Upper lobe of left lung (tissue), 6 donors: Measurements from ENCODE around the gene GRIK4. TPM values are rescaled to one million over a fixed set of nuclear protein-coding genes. Genes with fewer than 3 reads are reported as not detected.

Experiments used
- ATAC-seq, 2 donors: fragments of 200-7000 bp; cut with Tn5 transposase; one replicate each; pipeline ENCODE4 v1.9.1; 2022; ENCODE audit warnings: mild to moderate bottlenecking in 2 of 2, moderate library complexity in 2 of 2; ENCODE audit not compliant: low FRiP score in 2 of 2
- DNase-seq, 2 donors: peaks; one replicate each; pipeline ENCODE4 v3.0.0-alpha.2; 2019 to 2020
- H3K27ac ChIP-seq, 4 donors: fragments of 200-600 bp; sonication (generic); one replicate each; pipeline ENCODE4 v1.5.1; 2016 to 2019
- H3K27me3 ChIP-seq, 4 donors: fragments of 200-600 bp; sonication (generic); one replicate each; pipeline ENCODE4 v1.5.1; 2017 to 2019
- H3K36me3 ChIP-seq, 4 donors: fragments of 200-600 bp; sonication (generic); one replicate each; pipeline ENCODE4 v1.5.1; 2016 to 2019
- H3K4me1 ChIP-seq, 4 donors: fragments of 200-600 bp; sonication (generic); one replicate each; pipeline ENCODE4 v1.5.1; 2018 to 2019
- H3K4me3 ChIP-seq, 4 donors: fragments of 200-600 bp; sonication (generic); one replicate each; pipeline ENCODE4 v1.5.1; 2017 to 2019; ENCODE audit warnings: mild to moderate bottlenecking in 2 of 4, moderate library complexity in 1 of 4
- H3K9me3 ChIP-seq, 4 donors: fragments of 200-600 bp; sonication (generic); one replicate each; pipeline ENCODE4 v1.5.1; 2018 to 2019
- EP300 ChIP-seq, 4 donors: sonication (generic); formaldehyde crosslinking; IDR thresholded peaks; one replicate each; pipeline ENCODE4 v1.5.1; 2017; ENCODE audit warnings: antibody characterized with exemption in 4 of 4, control low read depth in 2 of 4
- POLR2A ChIP-seq, 4 donors: fragments of 450-650 bp; IDR thresholded peaks; one replicate each; pipeline ENCODE4 v1.5.1; 2016 to 2017; ENCODE audit warnings: antibody characterized with exemption in 4 of 4, mild to moderate bottlenecking in 2 of 4
- POLR2AphosphoS5 ChIP-seq, 2 donors: sonication (generic); formaldehyde crosslinking; IDR thresholded peaks; one replicate each; pipeline ENCODE4 v1.5.1; 2017; ENCODE audit warnings: antibody characterized with exemption in 2 of 2
- WGBS, 2 donors: methylation state at CpG; one replicate each; pipeline ENCODE4 v1.1.5; 2017 to 2018; 5-methylcytosine and 5-hydroxymethylcytosine counted together
- total RNA-seq, 6 donors: library from RNA; depleted of rRNA in 4 of 6; stranded (reverse); fragments of >200 nt in 4 of 6; gene quantifications; one replicate each; pipeline versions ENCODE4 v1.1.0 to v1.2.1, GENCODE V29; 2016 to 2021
- TF ChIP-seq, protein P1 (sequence below), 6 experiments: fragments of 450-650 bp in 4 of 6; fragments of 200-600 bp in 2 of 6; sonication (generic) in 2 of 6; IDR thresholded peaks; one replicate each; pipeline ENCODE4 v1.5.1; 2016 to 2019; ENCODE audit warnings: antibody characterized with exemption in 6 of 6
- donor health status: DM: no; HTN: no; CAD: no; lungs with moderate emphysema.
- donor health status: DM: no; HTN: yes; CAD: no; lungs with severe emphysema.

GRIK4 gene
- total RNA-seq, 6 donors from 2014 or later, result 0.30 to 8.4 (median 0.78) TPM

DNA sequence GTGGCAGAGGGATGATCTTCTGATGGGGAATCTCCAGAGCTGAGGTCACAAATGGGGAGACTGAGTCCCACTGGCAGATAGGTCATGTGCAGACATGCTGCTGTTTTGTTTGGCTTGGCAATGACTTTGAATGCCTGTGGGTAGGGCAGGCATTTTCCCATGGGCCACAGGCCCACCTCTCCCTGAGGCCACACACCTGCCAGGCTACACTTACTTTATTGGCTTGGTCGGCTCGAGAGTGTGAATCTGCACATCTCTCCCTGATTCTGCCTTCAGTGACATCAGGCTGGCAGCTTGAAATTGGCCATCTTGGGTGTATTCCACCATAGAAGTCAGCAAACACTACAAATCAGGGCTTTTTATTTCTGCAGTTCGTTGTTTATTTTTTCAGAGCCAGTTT, 91.5 kb downstream of the GRIK4 start:
- TF ChIP-seq, protein P1, sequence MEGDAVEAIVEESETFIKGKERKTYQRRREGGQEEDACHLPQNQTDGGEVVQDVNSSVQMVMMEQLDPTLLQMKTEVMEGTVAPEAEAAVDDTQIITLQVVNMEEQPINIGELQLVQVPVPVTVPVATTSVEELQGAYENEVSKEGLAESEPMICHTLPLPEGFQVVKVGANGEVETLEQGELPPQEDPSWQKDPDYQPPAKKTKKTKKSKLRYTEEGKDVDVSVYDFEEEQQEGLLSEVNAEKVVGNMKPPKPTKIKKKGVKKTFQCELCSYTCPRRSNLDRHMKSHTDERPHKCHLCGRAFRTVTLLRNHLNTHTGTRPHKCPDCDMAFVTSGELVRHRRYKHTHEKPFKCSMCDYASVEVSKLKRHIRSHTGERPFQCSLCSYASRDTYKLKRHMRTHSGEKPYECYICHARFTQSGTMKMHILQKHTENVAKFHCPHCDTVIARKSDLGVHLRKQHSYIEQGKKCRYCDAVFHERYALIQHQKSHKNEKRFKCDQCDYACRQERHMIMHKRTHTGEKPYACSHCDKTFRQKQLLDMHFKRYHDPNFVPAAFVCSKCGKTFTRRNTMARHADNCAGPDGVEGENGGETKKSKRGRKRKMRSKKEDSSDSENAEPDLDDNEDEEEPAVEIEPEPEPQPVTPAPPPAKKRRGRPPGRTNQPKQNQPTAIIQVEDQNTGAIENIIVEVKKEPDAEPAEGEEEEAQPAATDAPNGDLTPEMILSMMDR (IDR thresholded peaks at IDR 0.05), result no peak
- TF ChIP-seq EP300 (IDR thresholded peaks at IDR 0.05) (no peak), POLR2A (IDR thresholded peaks at IDR 0.05) (no peak), POLR2AphosphoS5 (IDR thresholded peaks at IDR 0.05) (no peak)
- H3K36me3 ChIP-seq, result no peaks in the 10 kb centered on the region
- H3K4me1 ChIP-seq, result no peaks in the 10 kb centered on the region
- ATAC-seq, result no peak
- no peak overlapping the region for H3K4me3 ChIP-seq
- DNase-seq, result no peak
- H3K27me3 ChIP-seq, result no peaks in the 10 kb centered on the region
- H3K27ac ChIP-seq, result no peak overlapping the region
- H3K9me3 ChIP-seq, result no peaks in the 10 kb centered on the region
- WGBS, 2 donors, result 81 to 85% methylated on average over 3 of the region's 3 CpGs

DNA sequence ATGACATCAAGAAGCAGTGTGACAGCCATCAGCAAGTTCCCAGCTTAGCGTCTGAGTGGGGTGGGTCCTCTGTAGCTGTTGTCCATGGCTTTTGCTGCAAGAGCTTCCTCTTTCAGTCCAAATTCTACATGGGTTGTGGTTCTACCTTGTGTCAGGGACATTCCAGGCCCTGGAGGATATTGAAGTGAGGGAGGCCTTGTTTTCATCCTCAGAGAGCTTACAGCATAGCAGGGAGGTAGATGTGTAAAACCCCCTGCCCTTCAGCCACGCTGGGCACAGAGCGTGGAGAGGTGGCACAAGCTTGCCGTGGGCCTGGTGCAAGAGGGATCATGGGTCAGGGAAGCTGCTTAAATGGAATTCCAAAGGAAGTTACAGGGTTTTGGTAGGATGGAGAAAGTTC, 93.9 kb downstream of the GRIK4 start:
- no peaks in the 10 kb centered on the region for H3K36me3 ChIP-seq
- 86 to 92% methylated on average over 3 to 4 of the region's 4 CpGs for WGBS, 2 donors
- H3K27me3 ChIP-seq, result no peaks in the 10 kb centered on the region
- no peaks in the 10 kb centered on the region for H3K9me3 ChIP-seq
- TF ChIP-seq POLR2AphosphoS5 (IDR thresholded peaks at IDR 0.05) (no peak), POLR2A (IDR thresholded peaks at IDR 0.05) (no peak), EP300 (IDR thresholded peaks at IDR 0.05) (no peak)
- TF ChIP-seq, protein P1 (IDR thresholded peaks at IDR 0.05), result no peak
- H3K27ac ChIP-seq, result no peak overlapping the region
- no peak for ATAC-seq
- H3K4me3 ChIP-seq, result no peak overlapping the region
- peaks cover 0 to 8% (median 4%) of the 10 kb centered on the region in 4 donors for H3K4me1 ChIP-seq
- DNase-seq, result no peak

DNA sequence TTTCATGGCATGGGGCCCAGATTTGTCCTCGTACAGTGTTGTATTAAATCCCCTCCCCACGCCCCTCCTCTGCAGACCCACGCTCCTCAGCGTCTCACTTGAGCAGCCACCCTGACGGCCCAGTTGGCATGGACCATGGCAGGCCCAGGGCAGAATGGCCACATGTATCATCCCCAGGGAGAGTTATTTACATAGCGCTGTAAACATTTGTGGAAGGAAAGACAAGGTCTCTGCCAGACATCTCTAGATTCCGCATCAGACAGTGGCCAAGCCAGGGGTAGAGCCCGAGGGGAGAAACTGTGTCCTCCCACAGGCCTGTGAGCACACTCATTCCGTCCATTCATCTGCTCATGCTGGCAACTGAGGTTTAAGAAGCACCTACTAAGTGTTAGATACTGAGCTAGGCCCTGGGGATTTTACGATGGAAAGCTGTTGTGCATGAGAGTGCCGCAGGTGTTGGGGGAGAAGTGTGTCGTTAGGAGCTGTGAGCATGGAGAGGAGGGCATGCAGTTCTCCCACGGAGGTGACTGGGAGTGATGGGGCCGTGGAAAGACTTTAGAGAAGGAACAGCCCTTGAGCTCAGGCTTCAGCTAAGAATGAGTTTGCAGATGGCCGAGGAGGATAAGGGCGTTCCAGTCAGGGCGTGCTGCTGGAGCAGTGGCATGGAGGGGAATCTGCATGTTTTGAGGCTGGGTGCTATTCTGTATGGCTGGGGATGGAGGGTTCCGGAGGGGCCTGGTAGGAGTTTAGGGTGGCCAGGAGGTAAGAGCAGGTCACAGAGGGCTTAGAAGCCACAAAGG, 94.9 kb downstream of the GRIK4 start:
- no peak for DNase-seq
- no peak for ATAC-seq
- peaks cover 0 to 8% (median 4%) of the 10 kb centered on the region in 4 donors for H3K4me1 ChIP-seq
- no peak overlapping the region for H3K4me3 ChIP-seq
- no peak overlapping the region for H3K27ac ChIP-seq
- 85 to 89% methylated on average over 18 of the region's 18 CpGs for WGBS, 2 donors
- TF ChIP-seq EP300 (IDR thresholded peaks at IDR 0.05) (no peak), POLR2A (IDR thresholded peaks at IDR 0.05) (no peak), POLR2AphosphoS5 (IDR thresholded peaks at IDR 0.05) (no peak)
- TF ChIP-seq, protein P1 (IDR thresholded peaks at IDR 0.05), result no peak
- no peaks in the 10 kb centered on the region for H3K9me3 ChIP-seq
- no peaks in the 10 kb centered on the region for H3K27me3 ChIP-seq
- H3K36me3 ChIP-seq, result no peaks in the 10 kb centered on the region

DNA sequence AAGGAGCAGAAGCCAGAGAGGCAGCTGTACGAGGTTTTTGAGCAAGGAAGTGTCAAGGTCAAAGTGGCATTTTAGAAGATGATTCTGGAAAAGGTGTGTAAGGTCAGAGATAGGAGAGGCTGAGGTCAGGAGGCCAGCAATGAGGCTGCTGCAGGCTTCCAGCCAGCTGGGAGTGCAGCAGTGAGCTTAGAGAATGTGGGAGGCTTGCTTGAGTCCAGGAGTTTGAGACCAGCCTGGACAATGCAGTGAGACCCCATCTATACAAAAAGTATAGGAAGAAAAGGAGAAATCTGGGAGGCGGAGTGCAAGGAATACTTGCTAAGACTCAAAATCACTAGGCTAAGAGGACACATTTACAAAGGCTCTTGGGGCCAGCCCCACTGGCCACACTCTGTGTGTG, 96.5 kb downstream of the GRIK4 start:
- Histone ChIP-seq H3K27me3 (no peaks in the 10 kb centered on the region), H3K4me3 (no peak overlapping the region), H3K27ac (no peak overlapping the region), H3K9me3 (no peaks in the 10 kb centered on the region), H3K4me1 (peaks cover 0 to 8% (median 4%) of the 10 kb centered on the region in 4 donors), H3K36me3 (no peaks in the 10 kb centered on the region)
- ATAC-seq (no peak), DNase-seq (no peak)
- TF ChIP-seq POLR2A (IDR thresholded peaks at IDR 0.05), result no peak
- no peak for TF ChIP-seq EP300 (IDR thresholded peaks at IDR 0.05)
- TF ChIP-seq POLR2AphosphoS5 (IDR thresholded peaks at IDR 0.05), result no peak
- TF ChIP-seq, protein P1 (IDR thresholded peaks at IDR 0.05), result no peak
- WGBS, 2 donors, result 79 to 82% methylated on average over 2 of the region's 2 CpGs
